ENCODE measurements around the gene IFI27L2.

IFI27L2 gene

DNA sequence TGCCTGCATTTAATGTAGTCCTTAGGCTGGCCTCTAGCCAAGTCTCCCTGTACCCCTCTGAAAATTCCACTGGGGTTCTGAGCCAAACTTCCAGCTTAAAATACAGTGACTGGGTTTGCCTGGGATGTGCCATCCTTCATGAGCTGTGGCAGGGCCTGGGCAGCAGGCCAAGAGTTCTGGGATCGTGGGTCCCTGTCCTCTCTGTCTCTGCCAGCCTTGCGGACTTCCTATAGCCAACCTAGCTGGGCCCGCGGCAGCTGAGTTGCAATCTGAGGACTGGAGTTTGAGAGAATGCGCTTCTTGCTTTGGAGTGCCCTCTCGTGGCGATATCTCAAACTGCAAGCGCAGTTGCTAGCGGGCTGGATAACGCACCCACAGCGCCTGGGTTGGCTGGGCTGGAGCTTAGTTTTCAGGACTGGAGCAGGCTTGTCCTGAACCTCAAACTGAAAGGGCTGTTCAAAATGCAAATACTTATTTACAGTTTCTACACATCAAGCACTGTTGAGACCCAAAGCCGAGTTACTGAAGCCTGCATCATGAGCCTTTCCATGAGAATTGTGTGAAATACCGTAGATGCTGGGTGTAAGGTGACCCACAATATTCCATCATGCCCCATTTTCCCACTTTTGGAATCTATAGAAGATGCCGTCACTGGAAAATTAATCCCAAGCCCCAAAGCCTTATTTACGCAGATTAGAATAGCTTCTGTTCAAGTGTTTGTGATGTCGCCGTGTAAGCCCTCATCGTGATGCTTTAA, 7.3 kb upstream of the IFI27L2 start:
- Histone ChIP-seq H3K36me3 (no peaks in the 10 kb centered on the region), H3K27me3 (peaks cover 29% of the 10 kb centered on the region), H3K27ac (no peak overlapping the region)

GRCh38 chr14:94135476-94135875, 6.1 kb upstream of the IFI27L2 start:
- TF ChIP-seq, protein P1, sequence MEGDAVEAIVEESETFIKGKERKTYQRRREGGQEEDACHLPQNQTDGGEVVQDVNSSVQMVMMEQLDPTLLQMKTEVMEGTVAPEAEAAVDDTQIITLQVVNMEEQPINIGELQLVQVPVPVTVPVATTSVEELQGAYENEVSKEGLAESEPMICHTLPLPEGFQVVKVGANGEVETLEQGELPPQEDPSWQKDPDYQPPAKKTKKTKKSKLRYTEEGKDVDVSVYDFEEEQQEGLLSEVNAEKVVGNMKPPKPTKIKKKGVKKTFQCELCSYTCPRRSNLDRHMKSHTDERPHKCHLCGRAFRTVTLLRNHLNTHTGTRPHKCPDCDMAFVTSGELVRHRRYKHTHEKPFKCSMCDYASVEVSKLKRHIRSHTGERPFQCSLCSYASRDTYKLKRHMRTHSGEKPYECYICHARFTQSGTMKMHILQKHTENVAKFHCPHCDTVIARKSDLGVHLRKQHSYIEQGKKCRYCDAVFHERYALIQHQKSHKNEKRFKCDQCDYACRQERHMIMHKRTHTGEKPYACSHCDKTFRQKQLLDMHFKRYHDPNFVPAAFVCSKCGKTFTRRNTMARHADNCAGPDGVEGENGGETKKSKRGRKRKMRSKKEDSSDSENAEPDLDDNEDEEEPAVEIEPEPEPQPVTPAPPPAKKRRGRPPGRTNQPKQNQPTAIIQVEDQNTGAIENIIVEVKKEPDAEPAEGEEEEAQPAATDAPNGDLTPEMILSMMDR (IDR thresholded peaks at IDR 0.05), result no peak
- Histone ChIP-seq H3K4me1 (ENCODE audit: control insufficient read depth in 1 of 2, insufficient read depth in 1 of 2, low read depth in 1 of 2, low read length in 1 of 2) (no peaks in the 10 kb centered on the region), H3K36me3 (no peaks in the 10 kb centered on the region), H3K27me3 (peaks cover 41% of the 10 kb centered on the region), H3K9me3 (no peaks in the 10 kb centered on the region), H3K4me3 (ENCODE audit: low read depth in 1 of 2, low read length in 1 of 2) (no peak overlapping the region), H3K27ac (no peak overlapping the region)

More for the DNA sequence above, 7.3 kb upstream of the IFI27L2 start:
- TF ChIP-seq, protein P1 (IDR thresholded peaks at IDR 0.05), result peak; percentile 95
- Histone ChIP-seq H3K4me3 (ENCODE audit: low read depth in 1 of 2, low read length in 1 of 2) (no peak overlapping the region), H3K4me1 (ENCODE audit: control insufficient read depth in 1 of 2, insufficient read depth in 1 of 2, low read depth in 1 of 2, low read length in 1 of 2) (no peaks in the 10 kb centered on the region), H3K9me3 (no peaks in the 10 kb centered on the region)

- no peak overlapping the region for H3K27ac ChIP-seq
- no peak overlapping the region for H3K4me3 ChIP-seq (ENCODE audit: low read depth in 1 of 2, low read length in 1 of 2)
- peaks cover 14% of the 10 kb centered on the region in 2 experiments for H3K4me1 ChIP-seq (ENCODE audit: control insufficient read depth in 1 of 2, insufficient read depth in 1 of 2, low read depth in 1 of 2, low read length in 1 of 2)
- no peaks in the 10 kb centered on the region for H3K9me3 ChIP-seq
- peaks cover 48% of the 10 kb centered on the region for H3K27me3 ChIP-seq
- H3K36me3 ChIP-seq, result no peaks in the 10 kb centered on the region
- TF ChIP-seq, protein P1 (IDR thresholded peaks at IDR 0.05), result peak; percentile 79
Measured at GRCh38 chr14:94132285-94132887, 3.0 kb upstream of the IFI27L2 start.

- H3K27ac ChIP-seq, result no peak overlapping the region
- H3K4me1 ChIP-seq (ENCODE audit: control insufficient read depth in 1 of 2, insufficient read depth in 1 of 2, low read depth in 1 of 2, low read length in 1 of 2), result peaks cover 14% of the 10 kb centered on the region in 2 experiments
- H3K27me3 ChIP-seq, result peaks cover 34% of the 10 kb centered on the region
- no peaks in the 10 kb centered on the region for H3K36me3 ChIP-seq
- no peaks in the 10 kb centered on the region for H3K9me3 ChIP-seq
- TF ChIP-seq, protein P1 (IDR thresholded peaks at IDR 0.05), result no peak
- peak overlapping the region; percentile 70 to 73 for H3K4me3 ChIP-seq (ENCODE audit: low read depth in 1 of 2, low read length in 1 of 2)
Measured at GRCh38 chr14:94129758-94130414, 482 bp upstream of the IFI27L2 start.

DNA sequence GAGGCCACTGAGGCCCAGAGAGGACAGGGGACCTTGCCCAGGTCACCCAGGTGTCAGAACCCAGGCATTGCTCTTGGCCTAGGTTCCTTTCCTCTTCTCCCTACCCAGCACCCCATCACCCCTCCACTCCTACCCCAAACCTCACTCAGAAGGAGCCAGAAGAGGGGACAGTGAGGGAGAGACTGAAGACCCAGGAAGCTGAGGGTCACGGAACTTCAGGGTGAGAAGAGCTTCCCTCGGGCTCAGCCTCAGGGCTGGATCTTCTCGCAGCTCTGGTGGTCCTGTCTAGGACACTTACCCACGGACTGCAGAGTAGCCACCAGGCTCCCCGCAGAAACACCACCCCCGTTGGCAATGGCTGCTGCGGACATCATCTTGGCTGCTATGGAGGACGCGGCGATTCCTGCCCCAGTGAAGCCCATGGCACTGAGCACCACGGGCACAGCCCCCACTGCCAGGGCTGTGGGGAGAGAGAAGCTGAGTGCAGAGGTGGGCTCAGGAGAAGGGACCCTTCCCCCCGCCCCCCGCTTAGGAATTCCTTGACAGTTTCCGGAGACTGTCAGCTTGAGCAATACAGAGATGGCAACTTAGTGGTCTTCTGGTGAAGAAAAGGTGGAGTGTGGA, 1.1 kb downstream of the IFI27L2 start:
- TF ChIP-seq, protein P1 (IDR thresholded peaks at IDR 0.05), result no peak
- no peaks in the 10 kb centered on the region for H3K36me3 ChIP-seq
- H3K9me3 ChIP-seq, result no peaks in the 10 kb centered on the region
- no peak overlapping the region for H3K4me3 ChIP-seq (ENCODE audit: low read depth in 1 of 2, low read length in 1 of 2)
- H3K4me1 ChIP-seq (ENCODE audit: control insufficient read depth in 1 of 2, insufficient read depth in 1 of 2, low read depth in 1 of 2, low read length in 1 of 2), result peaks cover 14% of the 10 kb centered on the region in 2 experiments
- H3K27ac ChIP-seq, result no peak overlapping the region
- peaks cover 24% of the 10 kb centered on the region for H3K27me3 ChIP-seq
